HEK293T (cell line): Measurements from ENCODE around the gene ARMCX4.

Experiments used
- CTCF ChIA-PET: fragments of 350-600 bp; formaldehyde crosslinking; extraction: SDS; loops from one replicate; lab custom pipeline; 2021; ENCODE audit warnings: antibody characterized with exemption, inconsistent platforms; lab: Yijun Ruan, JAX
- POLR2A ChIA-PET: fragments of 350-600 bp; formaldehyde crosslinking; extraction: SDS; loops from one replicate; lab custom pipeline; 2020; ENCODE audit warnings: antibody characterized with exemption, inconsistent platforms; lab: Yijun Ruan, JAX
- DNase-seq: peaks from one replicate; pipeline ENCODE4 v3.0.0; 2012; ENCODE audit warnings: mixed read lengths; ENCODE audit errors: extremely low spot score
- ARNT ChIP-seq: fragments of 450-650 bp; IDR thresholded peaks from 2 replicates; pipeline ENCODE4 v1.6.1; 2017; ENCODE audit warnings: mild to moderate bottlenecking
- BHLHE40 ChIP-seq: fragments of 450-650 bp; IDR thresholded peaks from 2 replicates; pipeline ENCODE4 v1.6.1; 2016; ENCODE audit warnings: mild to moderate bottlenecking, moderate library complexity, borderline replicate concordance
- CTBP1 ChIP-seq: fragments of 450-650 bp; IDR thresholded peaks from 2 replicates; pipeline ENCODE4 v1.6.1; 2016; ENCODE audit warnings: borderline replicate concordance
- ELF4 ChIP-seq: fragments of 450-650 bp; IDR thresholded peaks from 2 replicates; pipeline ENCODE4 v1.6.1; 2017; ENCODE audit warnings: antibody characterized with exemption
- FOXA1 ChIP-seq: fragments of 450-650 bp; IDR thresholded peaks from 2 replicates; pipeline ENCODE4 v1.6.1; 2016; ENCODE audit warnings: mild to moderate bottlenecking
- FOXK2 ChIP-seq: fragments of 450-650 bp; IDR thresholded peaks from 2 replicates; pipeline ENCODE4 v1.6.1; 2016; ENCODE audit warnings: mild to moderate bottlenecking
- FOXM1 ChIP-seq: fragments of 450-650 bp; IDR thresholded peaks from 2 replicates; pipeline ENCODE4 v1.6.1; 2017; ENCODE audit warnings: mild to moderate bottlenecking, borderline replicate concordance
- HDGF ChIP-seq: fragments of 450-650 bp; IDR thresholded peaks from 2 replicates; pipeline ENCODE4 v1.6.1; 2017; ENCODE audit warnings: antibody characterized with exemption, borderline replicate concordance
- L3MBTL2 ChIP-seq: fragments of 450-650 bp; conservative IDR thresholded peaks from 2 replicates; pipeline ENCODE4 v1.6.1; 2016; ENCODE audit warnings: mild to moderate bottlenecking
- LEF1 ChIP-seq: fragments of 450-650 bp; IDR thresholded peaks from 2 replicates; pipeline ENCODE4 v1.6.1; 2017; ENCODE audit warnings: mild to moderate bottlenecking, borderline replicate concordance
- NFRKB ChIP-seq: fragments of 450-650 bp; IDR thresholded peaks from 2 replicates; pipeline ENCODE4 v1.6.1; 2016; ENCODE audit warnings: mild to moderate bottlenecking, moderate library complexity
- SP1 ChIP-seq: fragments of 450-650 bp; IDR thresholded peaks from 2 replicates; pipeline ENCODE4 v1.6.1; 2017
- SUZ12 ChIP-seq: fragments of 450-650 bp; IDR thresholded peaks from 2 replicates; pipeline ENCODE4 v1.6.1; 2016; ENCODE audit warnings: mild to moderate bottlenecking
- TARDBP ChIP-seq: fragments of 450-650 bp; IDR thresholded peaks from 2 replicates; pipeline ENCODE4 v1.6.1; 2016
- ZNF384 ChIP-seq: fragments of 450-650 bp; IDR thresholded peaks from 2 replicates; pipeline ENCODE4 v1.6.1; 2016
- TF ChIP-seq, protein P1 (sequence below): fragments of 450-650 bp; IDR thresholded peaks from 2 replicates; pipeline ENCODE4 v1.6.1; 2016

Gene ARMCX4

DNA sequence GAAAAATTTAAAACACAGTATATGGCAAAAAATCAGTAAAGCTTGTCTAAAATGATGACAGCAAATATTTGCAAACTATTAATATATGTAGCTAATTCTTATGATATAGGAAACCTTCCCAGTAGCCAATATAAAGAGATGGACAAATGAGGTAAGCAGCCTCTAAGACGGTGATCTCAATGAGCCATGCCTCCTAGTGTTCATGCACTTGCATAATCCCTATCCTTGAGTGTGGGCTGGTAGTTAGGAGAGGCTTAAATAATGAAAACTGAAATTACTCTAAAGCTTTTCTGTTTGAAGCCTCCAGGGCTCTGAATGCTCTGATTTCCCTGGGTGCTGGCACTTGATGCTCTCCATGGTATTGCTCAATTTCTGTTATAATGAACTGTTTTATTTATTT lies 24.6 kb upstream of the ARMCX4 start:
- DNase-seq = no peak
- POLR2A ChIA-PET = no interaction called here
- CTCF ChIA-PET = no interaction called here
- TF ChIP-seq ZNF384 = no peak
- TF ChIP-seq, protein P1, sequence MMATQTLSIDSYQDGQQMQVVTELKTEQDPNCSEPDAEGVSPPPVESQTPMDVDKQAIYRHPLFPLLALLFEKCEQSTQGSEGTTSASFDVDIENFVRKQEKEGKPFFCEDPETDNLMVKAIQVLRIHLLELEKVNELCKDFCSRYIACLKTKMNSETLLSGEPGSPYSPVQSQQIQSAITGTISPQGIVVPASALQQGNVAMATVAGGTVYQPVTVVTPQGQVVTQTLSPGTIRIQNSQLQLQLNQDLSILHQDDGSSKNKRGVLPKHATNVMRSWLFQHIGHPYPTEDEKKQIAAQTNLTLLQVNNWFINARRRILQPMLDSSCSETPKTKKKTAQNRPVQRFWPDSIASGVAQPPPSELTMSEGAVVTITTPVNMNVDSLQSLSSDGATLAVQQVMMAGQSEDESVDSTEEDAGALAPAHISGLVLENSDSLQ = no peak
- TF ChIP-seq ELF4 = no peak
- TF ChIP-seq ARNT = no peak
- no peak for TF ChIP-seq NFRKB
- TF ChIP-seq SP1 = no peak
- no peak for TF ChIP-seq BHLHE40
- TF ChIP-seq FOXK2 = no peak

GRCh38 chrX:101462892-101463291 lies 22.4 kb upstream of the ARMCX4 start:
- ChIA-PET POLR2A (no interaction called here), CTCF (no interaction called here)
- TF ChIP-seq SUZ12 (no peak), CTBP1 (no peak), NFRKB (no peak), TARDBP (no peak), LEF1 (no peak), ELF4 (no peak), FOXK2 (no peak), BHLHE40 (no peak), L3MBTL2 (no peak)
- TF ChIP-seq, protein P1 = no peak
- peak; percentile 60 for DNase-seq

DNA sequence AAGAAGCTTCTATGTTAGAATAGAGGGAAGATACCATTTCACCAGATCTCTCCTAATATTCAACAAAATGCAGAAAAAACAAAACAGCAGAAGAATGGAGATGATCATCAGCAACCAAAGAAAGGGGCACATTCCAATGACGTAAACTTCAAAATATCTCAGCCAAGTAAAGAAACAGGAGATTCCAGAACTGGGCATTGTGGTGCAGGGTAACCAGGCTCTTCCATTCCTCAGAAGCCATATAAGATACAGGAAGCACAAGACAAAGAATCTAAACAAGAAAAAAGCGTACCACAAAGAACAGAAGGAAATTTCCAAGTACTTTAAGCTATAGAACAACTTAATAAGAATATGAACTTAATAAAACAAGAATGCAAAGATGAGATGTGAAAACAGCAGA lies 6.9 kb upstream of the ARMCX4 start:
- DNase-seq = no peak
- no peak for TF ChIP-seq SP1
- no peak for TF ChIP-seq SUZ12
- no peak for TF ChIP-seq CTBP1
- no peak for TF ChIP-seq ELF4
- no peak for TF ChIP-seq LEF1
- TF ChIP-seq L3MBTL2 = no peak
- CTCF ChIA-PET = no interaction called here
- POLR2A ChIA-PET = no interaction called here

- TF ChIP-seq, protein P1 = no peak
- TF ChIP-seq TARDBP (no peak), ELF4 (no peak), ZNF384 (no peak), FOXK2 (no peak), HDGF (no peak), BHLHE40 (no peak), SUZ12 (no peak), FOXM1 (no peak), L3MBTL2 (no peak), NFRKB (no peak)
- no peak for DNase-seq
- POLR2A ChIA-PET = no interaction called here
- CTCF ChIA-PET = no interaction called here
These were observed 3.0 kb upstream of the ARMCX4 start for GRCh38 chrX:101482296-101482695.

GRCh38 chrX:101483705-101484104 lies 1.6 kb upstream of the ARMCX4 start:
- ChIA-PET CTCF (no interaction called here), POLR2A (no interaction called here)
- DNase-seq = no peak
- TF ChIP-seq ZNF384 = no peak
- TF ChIP-seq TARDBP = no peak
- TF ChIP-seq LEF1 = no peak
- TF ChIP-seq ELF4 = no peak

DNA sequence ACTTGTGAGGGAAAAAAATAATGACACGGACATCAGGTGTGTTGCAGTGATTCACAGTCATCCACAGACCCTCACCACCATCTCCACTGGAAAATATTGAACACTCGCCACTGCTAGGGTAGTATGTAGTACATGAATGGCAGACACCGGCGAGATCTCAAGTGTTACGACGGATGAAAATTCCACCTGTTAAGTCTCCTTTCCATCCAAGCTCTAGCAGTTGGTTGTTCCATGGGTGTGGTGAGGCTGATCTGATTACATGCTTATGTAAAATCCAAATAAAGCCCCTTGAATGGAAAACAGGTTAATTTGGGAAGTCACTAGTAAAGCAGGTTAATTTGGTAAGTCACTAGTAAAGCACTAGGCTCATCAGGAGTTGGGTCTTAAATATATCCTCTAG lies 1.1 kb upstream of the ARMCX4 start:
- POLR2A ChIA-PET = no interaction called here
- TF ChIP-seq SUZ12 (no peak), LEF1 (no peak), ZNF384 (no peak), HDGF (no peak)
- CTCF ChIA-PET = no interaction called here
- no peak for DNase-seq

DNA sequence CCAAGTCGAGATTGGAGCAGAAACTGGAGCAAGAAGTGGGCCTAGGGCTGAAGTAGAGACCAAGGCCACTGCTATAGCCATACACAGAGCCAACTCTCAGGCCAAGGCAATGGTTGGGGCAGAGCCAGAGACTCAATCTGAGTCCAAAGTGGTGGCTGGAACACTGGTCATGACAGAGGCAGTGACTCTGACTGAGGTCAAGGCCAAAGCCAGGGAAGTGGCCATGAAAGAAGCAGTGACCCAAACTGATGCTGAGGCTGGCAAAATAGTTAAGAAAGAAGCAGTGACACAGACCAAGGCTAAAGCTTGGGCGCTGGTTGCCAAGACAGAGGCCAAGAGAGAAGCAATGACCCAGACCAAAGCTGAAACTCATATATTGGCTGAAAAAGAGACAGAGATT lies 3.5 kb downstream of the ARMCX4 start:
- POLR2A ChIA-PET = no interaction called here
- TF ChIP-seq ZNF384 (no peak), FOXA1 (no peak), BHLHE40 (no peak), LEF1 (no peak), CTBP1 (no peak), ELF4 (no peak), TARDBP (no peak), NFRKB (no peak), L3MBTL2 (no peak)
- TF ChIP-seq, protein P1 = no peak
- no peak for DNase-seq
- CTCF ChIA-PET = no interaction called here
